ENCODE data around the gene RAPGEF1. TPM values are rescaled to one million over a fixed set of nuclear protein-coding genes. Genes with fewer than 3 reads are reported as not detected.

Gene RAPGEF1
- total RNA-seq, 1 experiment from 2014 or later: 40.8 TPM

DNA sequence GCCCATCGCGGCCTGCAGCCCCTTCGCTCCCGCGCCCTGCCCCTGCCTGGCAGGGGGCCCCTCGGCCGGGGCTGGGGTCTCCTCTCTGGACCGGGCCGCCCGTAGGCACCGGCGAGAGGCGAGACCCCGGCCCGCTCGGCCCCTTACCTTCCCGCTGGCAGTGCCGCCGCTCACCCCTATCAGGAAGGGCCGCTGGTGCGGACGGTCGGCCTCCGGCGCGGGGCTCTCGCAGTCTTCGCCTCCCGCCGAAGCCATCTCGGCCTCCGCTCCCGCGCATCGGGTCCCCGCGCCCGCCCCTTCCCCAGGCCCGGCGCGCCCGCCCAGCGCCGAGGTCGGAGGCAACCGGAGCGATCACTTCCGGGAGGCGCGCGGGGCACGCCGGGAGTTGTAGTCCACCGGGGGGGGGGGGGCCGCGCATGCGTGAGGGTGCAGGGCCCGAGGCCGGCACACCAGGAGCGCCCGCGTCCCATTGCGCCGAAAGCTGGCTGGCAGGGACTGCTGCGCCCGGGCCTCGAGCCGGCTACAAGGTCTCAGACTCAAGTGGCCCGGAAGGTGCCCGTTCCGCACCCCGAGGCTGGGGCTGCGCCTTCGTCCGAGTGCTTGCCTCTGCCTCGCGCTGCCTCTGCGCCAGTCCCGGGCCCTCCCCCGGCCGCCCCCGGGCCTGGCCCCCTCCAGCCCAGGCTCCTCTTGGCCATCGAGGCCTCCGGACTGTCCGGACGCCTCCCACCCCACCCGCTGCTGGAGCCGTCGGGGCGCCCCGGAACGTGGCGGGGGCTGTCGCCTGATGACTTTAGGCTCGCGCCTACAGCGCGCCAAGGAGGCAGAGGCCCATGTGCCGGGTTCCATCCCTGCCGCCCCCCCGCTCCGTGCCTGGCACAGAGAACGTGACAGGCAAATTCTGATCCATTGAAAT lies 208.7 kb downstream of the RAPGEF1 start, which contains the start of gene UCK1:
Gene UCK1 (minus strand): TSS at position 344 of the 913 bp plus-strand sequence. CDS start 89 bp downstream, at position 255.
- in situ Hi-C loops (cut with HindIII; ENCODE audit: low sequenced_read_pairs): no loop called here
- peak; percentile 77 for DNase-seq (ENCODE audit: low spot score)

DNA sequence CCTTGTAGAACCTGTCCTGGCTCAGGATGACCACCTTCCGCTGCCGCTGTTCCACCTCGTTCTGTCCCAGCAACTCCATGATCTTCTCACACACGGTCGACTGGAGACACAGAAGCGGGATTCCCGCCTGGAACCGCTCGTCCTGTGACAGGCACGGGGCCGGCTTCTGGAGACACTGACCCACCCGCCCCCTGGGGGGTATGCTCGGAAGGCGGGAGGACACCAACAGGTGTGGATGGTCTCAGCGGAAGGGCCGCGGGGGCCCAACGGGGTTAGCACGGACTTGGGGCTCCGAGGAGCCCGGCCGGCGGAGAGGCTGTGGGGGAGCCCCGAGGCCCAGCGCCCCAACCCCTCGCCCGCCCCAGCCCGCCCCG lies 209.3 kb downstream of the RAPGEF1 start:
- no peak for DNase-seq (ENCODE audit: low spot score)
- in situ Hi-C loops (cut with HindIII; ENCODE audit: low sequenced_read_pairs): no loop called here

DNA sequence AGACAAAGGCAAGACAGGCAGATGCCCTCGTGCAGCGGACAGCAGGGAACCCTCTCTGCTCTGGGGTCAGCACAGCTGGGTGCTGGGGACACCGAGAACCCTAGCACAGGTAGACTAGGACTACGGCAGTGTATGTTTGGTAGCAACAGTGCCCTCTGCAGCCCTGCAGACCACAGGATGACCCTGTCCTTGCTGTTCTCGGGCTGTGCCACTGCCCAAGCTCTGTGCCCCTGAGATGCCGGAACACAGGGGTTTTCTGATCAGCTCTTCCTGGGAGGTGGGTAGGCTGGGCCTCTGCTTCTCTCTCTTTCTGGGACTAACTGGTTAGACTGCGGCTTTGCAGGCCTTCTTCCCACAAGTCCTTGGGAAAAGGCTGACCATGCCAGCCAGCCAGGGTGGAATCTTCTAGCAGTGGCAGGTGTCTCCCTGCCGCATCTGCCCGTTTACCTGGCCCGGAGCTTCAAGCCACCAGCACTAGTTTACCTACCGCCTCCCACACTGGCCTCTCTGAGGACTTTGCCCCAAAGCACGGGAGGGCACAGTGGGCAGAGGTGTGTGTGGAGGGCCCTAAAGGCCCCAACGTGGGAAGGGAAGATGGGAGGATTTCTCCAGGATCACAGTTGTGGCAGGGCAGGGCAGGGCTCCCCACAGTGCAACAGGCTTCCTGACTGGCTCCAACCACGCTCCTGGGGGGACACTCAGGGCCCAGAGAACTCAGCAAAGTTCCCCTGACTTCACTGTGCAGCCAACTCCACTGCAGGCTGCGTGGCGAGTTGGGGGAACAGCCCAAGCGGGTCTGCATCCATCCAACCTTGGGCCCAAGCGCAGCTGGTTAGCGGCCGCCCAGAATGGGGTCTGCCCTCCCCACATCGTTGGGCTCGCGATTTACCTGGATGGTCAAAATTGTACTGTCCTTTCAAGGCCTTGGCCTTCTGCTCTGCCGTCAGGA lies 210.0 kb downstream of the RAPGEF1 start:
- in situ Hi-C loops (cut with HindIII; ENCODE audit: low sequenced_read_pairs): no loop called here
- no peak for DNase-seq (ENCODE audit: low spot score)

DNA sequence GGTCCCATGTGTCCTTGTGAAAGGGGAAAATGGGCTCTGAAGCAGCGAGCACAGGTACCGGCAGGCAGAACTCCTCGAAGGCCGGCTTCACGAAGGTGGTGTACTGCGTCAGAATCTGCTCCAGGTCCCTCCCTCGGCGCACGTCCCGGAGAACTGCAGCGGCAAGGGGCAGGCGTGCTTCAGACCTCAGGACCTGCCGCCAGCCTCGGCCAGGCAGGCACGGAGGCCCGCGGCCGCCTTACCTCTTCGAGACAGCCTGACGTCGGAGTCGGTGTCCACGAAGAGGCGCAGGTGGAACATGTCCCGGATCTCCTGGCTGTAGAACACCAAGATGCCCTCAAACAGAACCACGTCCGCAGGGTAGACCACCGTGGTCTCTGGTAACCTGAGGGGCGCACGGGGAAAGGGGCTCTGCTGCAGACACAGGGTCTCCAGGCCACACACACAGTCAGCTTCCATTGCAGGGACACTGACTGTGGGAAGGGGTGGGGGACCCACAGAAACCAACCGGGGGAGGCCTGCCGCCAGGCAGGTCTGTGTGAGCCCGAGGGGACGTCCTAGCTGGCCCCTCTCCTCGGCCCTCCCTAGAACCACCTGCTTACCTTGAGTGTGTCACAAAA lies 210.9 kb downstream of the RAPGEF1 start:
- in situ Hi-C loops (cut with HindIII; ENCODE audit: low sequenced_read_pairs): no loop called here
- DNase-seq (ENCODE audit: low spot score): no peak

DNA sequence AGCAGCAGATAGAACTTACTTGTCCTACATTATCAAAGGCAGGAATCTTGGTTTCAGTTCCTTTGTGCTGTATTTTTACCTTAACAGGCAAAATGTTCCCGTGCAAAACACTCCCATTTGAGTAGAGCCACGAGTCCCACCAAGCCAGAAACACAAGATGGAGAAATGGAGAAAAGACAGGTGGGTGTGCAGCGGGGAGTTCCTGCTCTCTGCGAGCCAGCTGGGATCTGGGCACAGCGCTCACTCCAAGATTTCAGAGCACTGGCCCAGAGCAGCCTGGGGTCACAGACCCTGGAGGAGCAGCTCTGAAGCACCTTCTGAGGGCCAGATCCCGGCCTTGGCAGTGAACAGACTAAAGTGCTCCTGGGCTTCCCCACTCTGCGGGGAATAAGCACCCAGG lies 211.7 kb downstream of the RAPGEF1 start:
- DNase-seq (ENCODE audit: low spot score): peak; percentile 86
- in situ Hi-C loops (cut with HindIII; ENCODE audit: low sequenced_read_pairs): no loop called here

Other genes with a start within 250 kb of the RAPGEF1 start
- 19.4 and 36.5 TPM in 2 replicates for gene POMT1, start 237.2 kb downstream of the RAPGEF1 start, total RNA-seq (2014; rRNA removed; shearing (Covaris generic))
- 43.4 and 45.8 TPM in 2 replicates for gene UCK1, start 208.8 kb downstream of the RAPGEF1 start, total RNA-seq (2014; rRNA removed; shearing (Covaris generic))
- gene PRRT1B, start 194.6 kb downstream of the RAPGEF1 start, total RNA-seq (2014; rRNA removed; shearing (Covaris generic)): not detected in 2 replicates

Data from G401 (cell line).